Left renal pelvis (tissue), 4 donors: Measurements from ENCODE around the gene ITGA11. TPM values are rescaled to one million over a fixed set of nuclear protein-coding genes. Genes with fewer than 3 reads are reported as not detected.

Experiments
- DNase-seq, 4 donors: peaks; one replicate each; pipeline ENCODE4 v3.0.0-alpha.2; 2013; ENCODE audit warnings: low read depth in 4 of 4, low spot score in 3 of 4
- polyA plus RNA-seq, 4 donors: library from polyadenylated mRNA; unstranded; fragments of 120-200 nt; gene quantifications; one replicate each; pipeline ENCODE4 v1.2.1, GENCODE V29; 2013; ENCODE audit not compliant: insufficient read length in 4 of 4

The ITGA11 gene
- polyA plus RNA-seq, 4 donors = 3.4 to 23.2 (median 4.4) TPM

- no peak for DNase-seq
These were observed 115.7 kb downstream of the ITGA11 start for GRCh38 chr15:68316061-68316804.

- DNase-seq = no peak
These were observed 116.4 kb downstream of the ITGA11 start for GRCh38 chr15:68315495-68316031.

GRCh38 chr15:68315035-68315434 lies 116.9 kb downstream of the ITGA11 start:
- no peak for DNase-seq

DNA sequence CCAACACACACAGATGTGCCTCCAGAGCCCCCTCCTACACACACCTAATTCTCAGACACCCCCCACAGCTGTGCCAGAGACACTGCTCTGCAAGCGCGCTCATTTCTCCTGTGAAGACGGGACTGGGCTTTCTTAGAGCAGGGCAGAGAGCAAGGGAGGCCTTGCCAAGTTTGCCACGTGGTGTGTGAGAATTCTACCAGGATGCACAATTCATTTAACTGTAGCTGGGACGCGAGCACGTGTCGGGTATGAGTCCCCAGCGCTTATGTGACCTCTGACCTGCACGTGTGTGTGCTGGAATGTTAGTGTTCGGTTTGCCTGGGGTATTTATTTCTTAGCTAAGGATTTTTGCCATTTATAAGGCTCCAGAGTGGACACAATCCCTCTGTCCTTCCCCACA lies 117.4 kb downstream of the ITGA11 start:
- DNase-seq = no peak

DNA sequence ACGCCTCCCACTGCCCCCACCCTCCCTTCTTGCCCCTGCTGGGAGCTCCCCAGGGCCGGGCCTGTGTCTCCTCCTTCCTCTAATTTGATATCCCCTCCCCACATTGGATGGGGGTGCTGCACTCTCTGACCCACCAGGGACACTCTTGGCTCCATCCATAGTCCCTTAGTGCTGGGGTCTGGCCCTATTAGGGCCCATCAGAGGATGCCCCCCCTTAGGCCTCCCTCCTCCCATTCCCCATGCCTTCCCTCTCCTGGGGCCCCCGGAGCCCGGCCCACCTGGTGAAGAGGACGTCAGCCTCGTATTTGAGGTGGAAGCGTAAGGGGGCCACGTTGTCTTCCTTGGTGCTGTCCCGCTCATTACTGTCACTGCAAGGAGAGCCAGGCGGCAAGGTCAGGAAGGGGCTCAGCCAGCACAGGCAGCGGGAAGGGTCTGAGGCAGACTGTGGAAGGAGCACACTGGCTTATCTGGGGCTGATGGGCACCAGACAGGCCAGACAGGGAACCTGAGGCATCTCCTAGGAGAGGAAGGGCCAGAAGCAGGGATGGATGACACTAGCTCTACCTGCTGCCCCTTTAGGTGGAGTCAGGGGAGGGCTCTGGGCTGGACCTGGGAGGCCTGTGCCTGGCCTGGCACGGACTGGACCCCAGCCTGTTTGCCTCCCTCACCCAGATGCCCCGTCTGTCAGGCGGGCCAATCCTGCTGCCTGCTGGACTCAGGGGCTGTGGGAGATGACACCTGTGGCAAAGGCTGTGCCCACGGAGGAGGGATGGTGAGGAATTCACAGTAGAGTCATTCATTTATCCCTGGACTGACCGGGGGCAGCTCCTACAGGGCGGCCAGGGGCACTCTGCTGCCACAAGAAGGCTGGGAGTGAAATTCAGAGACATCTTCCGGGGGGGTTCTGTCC lies 118.2 kb downstream of the ITGA11 start:
- DNase-seq = no peak

DNA sequence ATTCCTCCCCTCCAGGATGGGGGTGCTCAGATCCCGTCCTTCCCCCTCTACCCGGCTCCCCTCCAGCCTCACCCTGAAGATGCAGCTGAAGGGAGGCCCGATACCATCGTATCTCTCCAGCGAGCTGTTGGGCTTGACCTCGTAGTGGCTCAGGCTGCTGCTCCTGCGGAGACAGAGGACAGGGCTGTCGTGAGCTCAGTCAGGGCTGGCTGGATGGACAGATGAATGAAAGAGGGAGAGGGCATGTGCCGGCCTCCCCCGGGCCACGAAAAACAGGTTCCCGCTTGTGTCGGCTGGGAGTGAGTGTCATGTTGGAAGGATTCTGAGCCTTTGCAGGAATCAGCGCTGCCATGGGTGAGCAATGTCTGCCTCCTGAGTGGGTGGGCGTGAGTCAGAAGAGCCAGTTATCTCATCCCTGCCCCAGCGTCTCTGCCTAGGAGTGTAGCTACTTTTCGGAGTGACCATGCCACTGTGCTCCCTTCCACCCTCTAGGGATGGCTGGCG lies 119.2 kb downstream of the ITGA11 start:
- no peak for DNase-seq

GRCh38 chr15:68311859-68312557 lies 120.0 kb downstream of the ITGA11 start:
- DNase-seq = no peak

- DNase-seq = no peak
These were observed 120.5 kb downstream of the ITGA11 start for GRCh38 chr15:68311464-68311835.

DNA sequence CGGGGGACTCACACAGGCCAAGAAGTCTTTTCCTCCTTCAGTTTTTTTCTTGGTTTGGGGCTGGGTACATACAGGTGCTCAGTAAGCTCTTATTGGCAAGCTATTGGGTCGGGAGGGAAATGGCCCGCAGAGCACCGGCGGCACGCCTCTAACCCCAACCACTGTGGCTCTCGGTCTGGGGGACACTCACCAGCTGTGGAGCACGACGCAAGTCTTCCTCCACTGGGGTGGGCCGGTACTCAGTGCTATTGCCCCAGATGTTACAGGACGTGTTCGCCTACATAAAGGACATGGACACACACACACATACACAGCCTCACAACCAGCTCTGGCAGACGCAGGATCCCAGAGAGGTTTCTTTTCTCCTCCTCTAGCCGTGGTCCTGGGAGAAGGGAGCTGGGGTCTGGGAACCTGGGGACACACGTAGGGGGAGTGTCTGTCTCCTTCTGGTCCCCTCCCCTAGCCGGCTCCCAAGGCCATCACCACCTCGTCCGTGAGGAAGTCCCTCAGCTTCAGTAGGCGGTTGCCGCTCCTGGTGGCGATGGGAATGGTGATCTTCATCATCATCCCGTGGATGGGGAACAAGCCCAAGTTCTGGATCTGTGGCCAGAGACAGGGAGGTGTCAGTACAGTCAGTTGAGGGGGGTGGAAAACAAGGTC lies 121.0 kb downstream of the ITGA11 start:
- DNase-seq = no peak

DNA sequence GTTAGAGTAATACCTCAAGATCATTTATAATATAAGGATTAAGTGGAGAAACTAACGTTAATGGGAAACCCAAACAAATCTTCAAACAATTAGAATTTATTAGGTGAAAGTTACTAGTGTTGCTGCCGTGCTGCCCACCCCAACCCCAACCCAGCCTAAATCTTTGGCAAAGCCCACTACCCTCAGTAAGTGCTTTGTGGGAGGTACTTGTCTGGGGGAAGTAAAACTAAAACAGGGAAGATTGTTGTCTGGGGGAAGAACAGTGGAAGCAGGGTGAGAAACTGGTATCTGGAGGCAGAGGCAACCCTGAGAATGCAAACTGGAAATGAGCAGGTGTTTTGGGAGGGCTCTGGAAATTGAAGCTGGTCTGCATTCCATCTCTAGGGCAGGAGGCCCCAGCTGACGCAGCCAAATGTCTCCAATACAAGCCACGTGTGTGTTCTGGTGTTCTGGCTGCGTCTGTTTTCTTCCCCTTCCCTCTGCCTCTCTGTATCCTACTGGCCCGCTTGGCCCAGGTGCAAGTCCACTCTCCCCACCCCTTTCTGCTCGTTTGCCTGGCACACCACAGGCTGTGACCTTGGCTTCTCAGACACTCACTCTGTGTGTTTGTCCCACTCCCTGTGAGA lies 121.7 kb downstream of the ITGA11 start:
- DNase-seq = no peak

DNA sequence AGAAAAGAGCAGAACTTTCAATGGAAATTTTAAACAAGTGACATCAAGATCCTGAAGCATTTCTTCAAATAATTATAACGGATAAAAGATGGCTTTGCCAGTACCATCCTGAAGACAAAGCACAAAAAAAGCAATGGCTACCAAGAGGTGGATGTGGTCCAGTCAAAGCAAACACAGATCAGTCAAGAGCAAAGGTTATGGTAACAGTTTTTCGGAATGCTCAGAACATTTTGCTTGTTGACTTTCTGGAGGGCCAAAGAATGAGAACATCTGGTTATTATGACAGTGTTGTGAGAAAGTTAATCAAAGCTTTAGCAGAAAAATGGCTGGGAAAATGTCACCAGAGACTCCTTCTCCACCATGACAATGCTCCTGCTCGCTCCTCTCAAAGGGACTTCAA lies 122.9 kb downstream of the ITGA11 start:
- no peak for DNase-seq

DNA sequence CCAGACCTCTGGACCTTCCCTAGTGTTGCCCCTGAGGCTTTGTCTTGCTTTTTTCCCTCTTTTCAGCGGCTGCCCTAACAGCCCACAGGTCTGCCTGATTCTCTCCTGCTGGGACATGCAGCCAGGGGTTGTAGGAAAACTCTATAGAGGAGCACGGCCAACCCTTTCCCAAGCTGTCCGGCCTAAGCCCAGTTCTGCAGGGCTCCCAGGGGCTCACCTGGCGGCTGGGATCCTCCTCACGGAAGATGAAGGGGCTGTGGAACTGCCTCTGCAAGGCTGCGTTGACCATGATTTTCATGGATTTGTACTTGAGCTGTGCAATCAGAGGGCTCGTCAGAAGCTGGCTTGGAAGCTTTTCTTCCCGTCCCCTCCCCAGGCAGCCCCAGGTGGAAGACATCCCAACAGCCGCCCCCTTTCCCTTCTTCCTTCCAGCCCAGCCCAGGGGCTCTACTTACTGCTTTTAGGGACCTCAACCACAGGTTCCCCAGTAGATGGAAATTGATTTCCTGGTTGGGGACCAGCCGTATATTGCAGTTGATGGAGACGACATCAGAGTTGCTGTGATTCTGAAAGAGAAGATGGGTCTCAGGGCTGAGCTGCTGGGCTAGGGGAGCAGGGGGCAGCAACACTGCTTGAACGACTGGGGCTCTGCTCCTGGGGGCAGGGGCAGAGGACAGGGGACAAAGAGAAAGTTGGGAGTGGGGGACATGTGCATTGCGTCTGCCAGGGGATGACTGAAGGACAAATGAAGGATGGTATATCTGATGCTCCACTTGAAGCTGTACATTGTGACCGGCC lies 124.6 kb downstream of the ITGA11 start:
- no peak for DNase-seq

- DNase-seq = no peak
These were observed 126.5 kb downstream of the ITGA11 start for GRCh38 chr15:68305420-68305871.

DNA sequence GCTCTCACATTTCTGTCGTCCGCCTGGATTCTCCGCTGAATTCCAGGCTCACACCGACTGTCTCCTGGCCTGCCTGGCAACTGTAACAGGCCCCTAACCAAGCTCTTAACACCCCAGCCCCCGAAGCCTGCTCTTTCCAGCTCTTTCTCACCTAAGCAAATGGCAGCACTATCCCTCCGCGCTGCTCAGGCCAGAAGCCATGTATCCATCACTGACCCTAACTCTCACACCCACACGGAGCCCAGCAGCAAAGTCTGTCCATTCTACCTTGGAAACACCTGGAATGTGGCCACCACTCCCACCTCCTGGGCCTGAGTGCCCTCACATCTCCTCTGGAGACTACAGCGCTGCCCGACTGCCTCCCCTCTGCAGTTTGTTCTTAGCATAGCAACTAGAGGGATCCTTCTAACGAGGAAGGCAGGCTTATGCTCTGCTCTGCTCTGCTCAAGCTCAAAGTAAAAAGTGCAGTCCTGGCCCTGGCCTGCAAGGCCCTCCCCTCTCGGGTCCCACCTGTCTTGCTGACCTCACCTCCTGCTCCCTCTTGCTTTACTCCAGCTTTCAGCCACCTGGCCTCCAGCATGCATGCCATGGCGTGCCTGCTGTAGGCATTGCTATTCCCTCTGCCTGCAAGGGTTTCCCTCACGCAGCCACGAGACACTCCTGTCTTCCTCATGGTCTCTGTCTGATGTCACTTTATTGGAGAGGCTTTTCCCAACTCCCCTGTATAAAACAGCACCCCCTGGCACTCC lies 127.2 kb downstream of the ITGA11 start:
- DNase-seq = no peak

DNA sequence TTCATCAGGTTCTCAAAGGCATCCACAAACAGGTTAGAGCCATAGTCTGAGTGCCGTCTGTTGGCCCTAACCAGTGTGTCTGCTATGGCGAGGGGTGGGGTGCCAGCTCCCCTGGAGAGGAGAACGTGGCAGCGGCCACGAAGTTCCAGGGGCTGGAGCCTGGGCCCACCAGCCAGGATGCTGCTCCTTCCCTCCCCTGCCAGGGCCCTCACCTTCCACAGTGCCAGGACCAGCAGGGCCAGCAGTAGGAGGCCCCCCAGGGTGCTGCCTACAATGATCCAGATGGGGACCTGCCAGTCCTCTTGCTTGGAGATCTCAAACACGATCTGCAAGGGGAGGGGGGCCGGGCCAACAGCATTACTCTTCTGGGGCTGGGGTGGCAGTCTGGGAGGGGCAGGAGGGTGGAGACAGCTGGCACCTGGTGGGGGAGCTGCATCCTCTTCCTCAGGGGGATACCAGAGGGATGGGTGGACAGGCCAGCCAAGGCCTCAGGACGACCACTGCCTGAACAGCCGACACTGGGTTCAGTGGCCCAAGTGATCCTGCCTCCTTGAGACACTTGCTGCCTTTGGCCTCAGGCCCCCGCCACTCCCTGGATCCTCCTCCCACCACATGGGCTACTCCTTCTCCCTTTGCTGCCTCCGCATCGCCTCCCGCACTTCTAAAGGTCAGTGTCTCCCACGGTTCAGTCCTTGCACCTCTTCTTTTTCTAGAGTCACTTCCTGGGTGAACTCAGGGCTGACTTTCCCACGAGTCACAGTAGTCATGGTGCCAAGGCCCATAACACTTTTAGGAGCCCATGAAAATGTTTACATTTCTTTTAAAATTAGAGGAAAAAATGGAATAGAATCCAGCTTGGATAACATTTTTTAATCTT lies 128.2 kb downstream of the ITGA11 start:
- DNase-seq = no peak

DNA sequence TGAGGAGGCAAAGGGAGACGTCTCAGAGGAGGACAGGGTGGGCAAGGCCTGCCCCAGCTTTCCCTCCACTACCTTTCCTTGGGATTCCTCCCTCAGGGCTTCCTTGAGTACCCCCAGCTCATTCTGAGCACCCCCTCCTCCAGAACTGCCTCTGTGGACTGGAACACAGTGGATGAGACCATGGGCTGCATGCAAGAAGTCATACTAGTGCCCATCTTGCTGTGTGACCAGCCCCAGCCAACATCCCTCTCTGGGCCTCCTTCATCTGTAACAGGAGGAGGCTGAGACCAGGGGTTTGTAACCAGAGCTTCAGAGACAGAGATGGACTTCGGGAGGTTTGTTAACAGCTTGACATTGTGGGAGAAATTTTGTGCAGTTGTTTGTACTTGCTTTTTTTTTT lies 128.8 kb downstream of the ITGA11 start:
- DNase-seq = no peak

- DNase-seq = no peak
These were observed 129.2 kb downstream of the ITGA11 start for GRCh38 chr15:68302729-68303128.
